NCI-H1048 (cell line): ENCODE measurements around the gene ACTL10.
"Not testable (repeated sequence)": the region's sequence is repeated elsewhere in the genome, so short reads cannot be mapped to it uniquely, and the experiment has no call there.

Source experiments
- DNase-seq: peaks from one replicate; lab custom pipeline; 2025; lab: John Stamatoyannopoulos, UW

ACTL10 gene

DNA sequence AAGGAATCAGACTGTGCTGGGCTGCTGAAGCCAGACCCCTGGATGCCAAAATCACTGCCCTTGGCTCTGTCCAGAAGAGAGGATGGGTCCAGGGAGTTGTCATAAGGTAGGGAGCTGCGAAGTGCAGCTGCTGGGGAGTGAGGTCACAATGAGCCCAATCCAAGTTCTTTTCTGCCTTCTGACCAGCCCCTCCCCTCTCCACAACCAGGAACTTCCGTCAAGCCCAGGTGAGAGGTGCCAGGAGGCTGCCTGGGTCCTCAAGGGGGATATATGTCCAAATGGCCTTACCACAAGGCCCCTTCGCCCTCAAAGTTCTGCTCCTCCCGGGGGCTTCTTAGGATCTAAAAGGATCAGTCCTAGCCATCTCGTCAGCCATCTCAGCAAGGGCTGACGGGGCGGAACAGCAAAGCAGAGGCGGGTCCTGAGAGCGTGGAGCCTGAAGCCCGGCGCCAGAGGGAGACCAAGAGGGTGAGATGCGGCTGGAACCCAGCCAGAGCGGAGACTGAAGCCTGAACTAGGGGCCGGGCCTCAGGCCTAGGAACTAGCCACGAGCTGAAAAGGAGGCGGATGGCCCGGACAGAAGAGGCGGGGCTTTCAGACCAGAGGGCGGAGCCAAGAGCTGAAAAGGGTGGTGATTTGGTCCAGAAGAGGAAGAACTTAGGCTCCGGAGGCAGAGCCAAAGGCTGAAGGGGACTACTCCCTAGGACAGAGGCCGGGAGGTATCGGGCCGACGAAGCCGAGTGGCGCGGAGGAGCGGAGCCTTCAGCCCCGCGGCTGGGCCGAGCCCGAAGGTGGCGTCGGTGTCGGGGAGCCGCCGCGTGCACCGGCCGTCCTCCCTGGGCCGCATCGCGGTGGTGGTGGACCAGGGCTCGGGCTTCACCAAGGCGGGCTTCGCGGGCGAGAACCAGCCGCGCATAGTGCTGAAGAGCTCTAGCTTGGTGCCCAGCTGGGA, at the start of gene ACTL10:
ACTL10 (plus strand) TSS at position 651 of the 952 bp plus-strand sequence. CDS start 555 bp downstream, outside the sequence.
- DNase-seq, result peak; percentile 32

DNA sequence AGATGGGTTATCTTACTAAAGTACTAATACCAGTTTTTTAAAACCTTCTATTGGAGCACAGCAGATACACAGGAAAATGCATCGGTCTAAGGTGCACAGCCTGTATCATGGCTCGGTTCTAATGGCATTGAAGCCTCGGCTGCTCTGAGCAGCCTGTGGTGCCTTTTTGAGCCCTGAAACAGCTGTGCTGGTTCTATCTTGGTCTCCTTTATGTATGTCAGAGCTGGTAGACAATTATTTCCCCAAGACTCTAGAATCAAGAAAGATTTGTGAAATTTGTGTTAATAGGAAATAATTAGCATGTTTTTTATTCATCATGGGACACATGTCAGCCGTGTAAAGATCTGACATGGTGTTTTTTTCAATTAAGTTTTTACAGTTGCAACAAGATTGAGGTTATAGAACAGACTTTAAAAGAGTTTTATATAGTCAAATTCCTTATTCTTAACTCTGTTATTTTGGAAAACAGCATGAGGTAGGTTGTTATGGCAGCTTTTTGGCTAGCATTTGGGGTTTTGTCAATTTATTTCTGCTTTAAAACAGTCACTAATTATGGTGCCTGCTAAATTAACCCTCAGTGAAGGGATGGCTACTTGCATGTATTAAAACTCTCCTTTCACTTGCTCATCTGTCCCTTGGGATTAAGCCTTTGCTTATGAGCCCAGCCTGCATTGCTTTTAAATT, 44.9 kb upstream of the ACTL10 start:
- DNase-seq, result no peak

DNA sequence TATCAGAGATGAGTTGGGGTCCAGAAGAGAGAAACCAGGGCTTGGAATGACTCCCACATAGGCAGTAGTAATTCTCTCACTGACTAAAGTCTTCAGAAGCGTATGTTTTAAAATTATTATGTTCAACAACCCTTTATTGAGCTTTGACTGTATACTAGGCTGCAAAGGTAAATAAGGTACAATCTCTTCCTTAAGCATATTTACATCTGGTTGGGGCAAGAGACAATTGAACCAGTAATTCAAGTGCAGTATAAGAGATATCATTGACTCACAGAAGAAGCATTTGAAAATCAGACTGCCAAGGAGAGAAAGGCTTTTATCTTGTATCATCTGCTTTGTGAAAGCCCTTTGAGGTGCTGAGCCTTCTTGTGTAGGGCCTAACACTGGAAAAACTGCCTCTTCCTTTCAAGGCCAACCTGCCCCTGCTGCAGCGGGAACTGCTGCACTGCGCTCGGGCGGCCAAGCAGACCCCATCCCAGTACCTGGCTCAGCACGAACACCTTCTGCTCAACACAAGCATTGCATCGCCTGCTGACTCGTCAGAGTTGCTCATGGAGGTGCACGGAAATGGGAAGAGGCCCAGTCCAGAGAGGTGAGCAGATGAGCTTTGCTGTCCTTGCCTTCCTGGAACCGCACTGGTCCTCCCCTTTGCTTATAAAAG, 43.9 kb upstream of the ACTL10 start:
- DNase-seq, result no peak

DNA sequence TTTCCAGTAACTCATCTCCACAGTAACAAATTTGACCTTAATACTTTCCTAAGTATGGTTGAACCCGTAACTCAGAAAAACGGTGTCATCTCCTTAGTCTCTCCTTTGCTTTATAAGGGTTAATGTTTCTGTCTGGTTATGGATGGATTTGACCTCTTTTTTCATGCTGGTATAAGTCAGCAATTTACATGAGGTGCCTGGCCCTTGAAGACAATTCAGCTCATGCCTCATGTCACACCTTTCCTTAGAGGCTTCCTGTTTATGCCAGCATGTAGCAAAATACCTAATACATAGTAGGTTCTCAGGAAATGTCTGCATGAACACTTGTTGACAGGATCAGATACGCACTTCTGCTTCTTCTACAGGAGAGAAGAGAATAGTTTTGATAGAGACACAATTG, 42.3 kb upstream of the ACTL10 start:
- DNase-seq, result no peak

DNA sequence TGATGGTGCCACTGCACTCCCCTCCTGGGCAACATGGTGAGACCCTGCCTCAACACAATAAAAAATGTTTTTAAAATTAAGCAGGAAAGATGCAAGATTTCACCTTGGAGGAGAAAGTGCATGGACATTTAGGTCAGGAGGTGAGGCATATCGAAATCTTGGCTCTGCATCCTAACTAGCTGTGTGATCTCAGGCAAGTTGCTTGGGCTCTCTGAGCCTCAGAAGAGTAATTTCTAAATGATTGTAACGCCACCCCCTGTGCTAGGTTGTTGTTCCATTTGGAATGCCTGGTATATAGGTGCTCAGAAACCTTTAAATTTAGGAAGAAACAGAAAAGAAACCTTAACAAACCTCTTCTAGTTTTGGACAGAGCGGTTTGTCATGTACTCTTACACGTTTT, 40.6 kb upstream of the ACTL10 start:
- DNase-seq, result no peak

DNA sequence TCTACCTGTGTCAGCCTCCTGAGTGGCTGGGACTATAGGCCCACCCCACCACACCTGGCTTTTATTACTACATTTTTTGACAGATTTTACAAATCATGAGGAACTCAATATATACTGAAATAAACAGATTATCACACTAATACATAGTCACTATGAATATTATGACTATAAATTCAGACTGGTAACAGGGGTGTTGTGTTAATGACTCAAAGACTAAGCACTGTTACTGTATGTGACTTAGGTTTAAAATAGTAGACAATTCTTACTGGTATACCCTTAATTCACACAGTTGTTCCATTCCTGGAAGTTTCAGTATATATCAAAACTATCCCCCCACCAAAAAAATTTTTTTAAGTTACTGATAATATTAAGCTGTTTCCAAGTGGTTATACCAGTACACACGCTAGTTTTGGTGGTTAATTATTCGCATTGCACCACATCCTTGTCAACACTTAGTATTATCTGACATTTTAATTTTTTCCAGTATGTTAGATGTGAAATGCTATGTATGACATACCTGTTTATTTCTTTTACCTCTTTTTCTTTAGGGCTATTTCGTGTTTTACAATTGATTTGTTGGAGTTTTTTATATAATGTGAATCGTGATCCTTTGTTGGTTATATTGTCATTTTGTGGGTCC, 39.0 kb upstream of the ACTL10 start:
- DNase-seq, result no peak

DNA sequence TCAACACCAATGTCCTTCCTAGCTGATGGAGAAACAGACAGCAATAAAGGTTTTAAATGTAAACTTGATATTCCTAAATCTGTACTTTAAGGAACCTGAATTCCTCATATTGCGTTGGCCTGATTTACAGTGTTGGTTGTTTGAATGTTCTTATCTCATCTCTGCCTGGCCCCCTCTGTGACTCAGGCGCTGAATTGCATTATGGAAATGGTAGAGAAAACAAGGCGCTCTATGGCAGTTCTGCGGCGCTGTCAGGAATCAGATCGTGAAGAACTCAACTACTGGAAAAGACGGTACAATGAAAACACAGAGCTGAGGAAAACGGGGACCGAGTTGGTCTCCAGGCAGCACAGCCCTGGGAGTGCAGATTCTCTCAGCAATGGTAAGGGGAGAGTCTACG, 37.2 kb upstream of the ACTL10 start:
- no peak for DNase-seq

DNA sequence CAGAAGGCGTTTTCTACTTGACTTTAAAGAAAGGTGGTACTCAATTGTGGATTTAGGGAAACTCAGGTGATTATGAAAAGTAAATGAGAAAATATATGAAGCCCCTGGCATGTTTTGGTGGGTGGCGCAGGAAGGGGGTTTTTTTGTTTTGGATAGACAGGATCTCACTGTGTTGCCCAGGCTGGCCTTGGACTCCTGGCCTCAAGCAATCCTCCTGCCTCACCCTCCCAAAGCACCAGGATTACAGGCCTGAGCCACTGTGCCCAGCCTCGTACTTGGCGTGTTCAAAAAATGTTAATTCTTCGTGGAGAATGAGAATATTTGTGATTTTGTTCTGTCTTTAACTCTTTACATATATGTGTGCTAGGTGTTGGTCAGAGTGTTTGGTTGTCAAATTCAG, 36.8 kb upstream of the ACTL10 start:
- DNase-seq, result no peak

DNA sequence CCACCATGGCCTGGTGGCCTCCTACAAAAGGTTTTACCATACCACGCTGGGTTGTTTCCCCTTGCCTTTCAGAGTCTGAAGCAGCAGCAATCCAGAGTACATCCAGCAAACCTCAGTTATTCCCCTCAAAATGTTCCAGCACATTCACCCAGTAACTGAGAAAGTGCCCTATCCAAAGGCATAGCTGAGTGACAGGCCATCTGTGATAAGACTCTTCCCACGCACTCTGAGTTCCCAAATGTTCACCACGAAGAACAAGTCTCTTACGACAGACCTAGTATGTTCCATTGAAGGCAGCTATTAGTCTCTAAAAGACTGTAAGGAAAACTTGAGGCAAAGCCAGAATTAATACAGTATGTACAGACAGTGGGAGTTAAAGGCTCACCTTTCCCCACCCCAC, 36.2 kb upstream of the ACTL10 start:
- DNase-seq, result no peak

DNA sequence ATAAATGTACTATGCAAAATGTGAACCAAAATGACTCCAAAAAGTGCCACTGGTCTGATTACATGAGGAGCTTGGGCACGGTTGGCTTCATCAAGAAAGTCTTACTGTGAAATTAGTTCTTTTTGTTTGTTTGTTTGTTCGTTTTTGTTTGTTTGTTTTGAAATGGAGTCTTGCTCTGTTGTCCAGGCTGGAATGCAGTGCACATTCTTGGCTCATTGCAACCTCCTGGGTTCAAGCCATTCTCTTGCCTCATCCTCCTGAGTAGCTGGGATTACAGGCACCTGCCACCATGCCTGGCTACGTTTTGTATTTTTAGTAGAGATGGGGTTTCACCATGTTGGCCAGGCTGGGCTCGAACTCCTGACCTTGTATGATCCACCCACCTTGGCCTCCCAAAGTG, 34.8 kb upstream of the ACTL10 start:
- not testable (repeated sequence) for DNase-seq

DNA sequence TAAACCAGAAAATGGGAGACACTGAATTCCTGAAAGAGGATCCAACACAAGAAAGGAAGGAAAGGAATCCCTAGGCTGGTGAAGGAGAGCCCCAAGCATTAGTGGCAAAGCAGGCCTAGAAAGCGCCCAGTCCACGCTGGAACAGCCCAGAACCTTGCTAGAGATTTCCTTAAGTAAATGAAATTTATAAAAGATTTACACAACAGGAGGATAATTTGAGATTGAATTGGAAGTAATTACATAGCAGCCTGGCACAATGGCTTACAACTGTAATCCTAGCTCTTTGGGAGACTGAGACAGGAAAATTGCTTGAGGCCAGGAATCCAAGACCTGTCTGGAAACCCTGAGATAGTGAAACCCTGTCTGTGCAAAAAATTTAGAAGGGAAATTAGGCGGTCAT, 31.4 kb upstream of the ACTL10 start:
- DNase-seq, result no peak

DNA sequence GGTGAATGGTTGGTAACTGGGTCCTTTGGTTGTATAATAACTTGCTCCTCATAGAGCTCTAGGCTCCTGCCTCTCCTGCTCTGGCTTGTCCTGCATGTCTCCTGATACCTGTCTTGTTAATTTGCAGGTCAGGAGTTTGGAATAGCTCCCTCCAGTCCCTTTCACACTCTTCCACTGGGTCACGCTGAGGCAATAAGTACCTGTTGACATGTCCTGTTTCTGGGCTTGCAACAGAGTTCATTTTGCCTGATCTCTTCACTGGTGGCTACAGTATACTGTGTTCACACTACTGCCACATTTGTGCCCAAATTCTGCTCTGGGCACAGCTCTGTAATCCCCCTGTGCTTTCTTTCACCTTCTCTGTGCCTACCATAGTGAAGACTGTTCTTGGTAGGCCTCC, 30.0 kb upstream of the ACTL10 start:
- no peak for DNase-seq

DNA sequence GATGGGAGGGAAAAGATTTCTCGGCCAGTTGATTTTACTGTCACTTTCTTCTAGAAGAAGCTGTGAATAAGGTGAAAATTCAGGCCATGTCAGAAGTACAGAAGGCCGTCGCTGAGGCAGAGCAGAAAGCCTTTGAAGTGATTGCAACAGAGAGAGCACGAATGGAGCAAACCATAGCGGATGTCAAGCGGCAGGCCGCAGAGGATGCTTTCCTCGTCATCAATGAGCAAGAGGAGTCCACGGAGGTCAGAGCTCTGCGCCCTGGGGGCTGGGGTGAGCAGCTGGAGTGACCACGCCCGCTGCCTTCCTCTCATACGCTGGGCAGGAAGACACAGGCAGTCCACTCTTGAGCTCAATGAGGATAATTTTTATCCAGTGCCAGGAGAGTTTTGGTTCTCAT, 26.5 kb upstream of the ACTL10 start:
- no peak for DNase-seq

DNA sequence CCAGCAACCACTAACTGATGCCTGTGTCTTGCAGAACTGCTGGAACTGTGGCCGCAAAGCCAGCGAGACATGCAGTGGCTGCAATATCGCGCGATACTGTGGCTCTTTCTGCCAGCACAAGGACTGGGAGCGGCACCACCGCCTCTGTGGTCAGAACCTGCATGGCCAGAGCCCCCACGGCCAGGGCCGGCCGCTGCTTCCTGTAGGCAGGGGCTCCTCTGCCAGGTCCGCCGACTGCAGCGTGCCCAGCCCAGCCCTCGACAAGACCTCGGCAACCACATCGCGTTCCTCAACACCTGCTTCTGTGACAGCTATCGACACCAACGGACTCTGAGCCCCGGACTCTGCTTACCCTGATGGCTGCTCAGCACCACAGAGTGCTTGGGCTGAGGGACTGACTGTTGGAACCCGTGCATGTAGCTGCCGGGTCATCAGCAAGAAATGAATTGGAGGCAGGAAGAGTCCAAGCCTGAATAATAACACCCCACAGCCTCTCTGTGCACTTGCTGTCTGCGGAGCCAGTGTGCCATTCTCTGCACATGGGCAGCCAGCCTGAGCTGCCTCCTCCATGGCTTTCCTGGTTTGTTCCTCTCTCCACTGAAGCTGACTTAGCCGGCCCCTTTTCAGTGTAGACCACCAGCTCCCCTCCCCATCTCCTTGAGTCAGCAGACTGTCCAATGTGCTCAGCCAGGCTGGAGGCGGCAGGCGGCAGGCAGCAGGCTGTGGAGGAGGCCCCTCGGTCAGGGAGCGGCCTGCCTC, 22.3 kb upstream of the ACTL10 start:
- no peak for DNase-seq

DNA sequence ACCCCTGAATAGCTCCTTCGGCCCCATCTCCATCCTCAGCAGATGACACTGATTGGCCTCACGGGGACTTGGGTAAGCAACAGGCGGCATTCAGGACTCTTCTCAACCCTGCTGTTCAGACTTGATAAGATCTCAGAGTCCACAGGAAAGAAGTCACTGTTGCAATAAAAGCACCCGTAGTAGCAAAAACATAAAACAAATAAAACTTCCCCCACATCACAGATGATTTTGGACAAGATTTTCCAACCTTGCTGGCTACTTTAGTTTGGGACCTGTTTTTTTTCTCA, 21.7 kb upstream of the ACTL10 start:
- no peak for DNase-seq

DNA sequence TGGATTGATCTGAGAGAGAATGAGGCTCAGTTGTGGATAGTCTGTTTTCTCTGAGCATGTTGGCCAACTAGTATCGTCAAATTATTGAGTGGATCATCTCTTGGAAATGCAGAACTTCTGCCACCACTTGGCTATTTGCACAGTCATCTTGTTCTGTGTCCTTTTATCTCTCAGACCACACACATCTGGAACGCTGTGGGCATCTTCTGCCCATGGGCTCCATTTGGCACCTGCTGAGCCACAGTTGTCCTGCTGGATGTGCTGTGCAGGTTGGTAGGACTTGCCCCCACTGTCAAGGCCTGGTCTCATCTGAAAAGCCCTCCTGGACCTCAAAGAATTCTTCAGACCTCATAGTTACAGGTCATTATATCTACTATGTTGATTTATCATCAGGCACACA, 21.3 kb upstream of the ACTL10 start:
- DNase-seq, result no peak

DNA sequence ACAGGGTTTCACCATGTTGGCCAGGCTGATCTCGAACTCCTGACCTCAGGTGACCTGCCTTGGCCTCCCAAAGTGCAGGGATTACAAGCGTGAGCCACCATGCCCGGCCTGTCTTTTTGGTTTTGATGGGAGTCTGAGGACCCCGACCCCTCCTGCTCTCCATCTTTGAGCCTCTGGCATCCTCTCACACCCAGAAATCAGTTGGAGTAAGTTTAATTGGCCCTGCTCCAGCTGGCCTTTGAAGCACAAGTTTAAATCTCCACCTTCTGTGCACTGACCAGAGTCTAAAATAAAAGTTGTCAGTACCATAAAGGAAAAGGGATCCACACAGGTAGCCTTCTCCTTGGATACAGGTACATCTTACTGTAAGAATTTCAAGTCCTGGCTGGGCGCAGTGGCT, 20.6 kb upstream of the ACTL10 start:
- DNase-seq, result no peak

DNA sequence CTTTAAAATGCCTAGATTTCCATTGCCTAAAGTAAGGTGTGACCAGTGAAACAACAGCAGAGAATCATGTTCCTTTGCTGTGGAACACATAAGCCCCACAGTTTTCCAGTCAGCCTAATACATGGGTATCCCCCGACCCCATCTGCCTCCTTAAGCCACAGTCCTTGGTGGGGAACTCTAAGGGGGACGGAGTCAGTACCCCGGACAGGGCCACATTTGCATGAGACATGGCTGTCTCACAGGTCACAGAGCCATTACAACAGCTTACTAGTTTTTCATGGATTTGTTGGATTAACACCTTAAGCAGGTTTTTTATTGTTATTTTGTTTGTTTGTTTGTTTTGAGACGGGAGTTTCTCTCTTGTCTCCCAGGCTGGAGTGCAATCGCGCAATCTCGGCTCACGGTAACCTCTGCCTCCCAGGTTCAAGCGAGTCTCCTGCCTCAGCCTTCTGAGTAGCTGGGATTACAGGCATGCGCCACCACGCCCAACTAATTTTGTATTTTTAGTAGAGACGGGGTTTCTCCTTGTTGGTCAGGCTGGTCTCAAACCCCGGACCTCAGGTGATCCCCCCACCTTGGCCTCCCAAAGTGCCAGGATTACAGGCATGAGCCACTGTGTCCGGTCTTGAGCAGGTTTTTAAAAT, 19.7 kb upstream of the ACTL10 start:
- not testable (repeated sequence) for DNase-seq

DNA sequence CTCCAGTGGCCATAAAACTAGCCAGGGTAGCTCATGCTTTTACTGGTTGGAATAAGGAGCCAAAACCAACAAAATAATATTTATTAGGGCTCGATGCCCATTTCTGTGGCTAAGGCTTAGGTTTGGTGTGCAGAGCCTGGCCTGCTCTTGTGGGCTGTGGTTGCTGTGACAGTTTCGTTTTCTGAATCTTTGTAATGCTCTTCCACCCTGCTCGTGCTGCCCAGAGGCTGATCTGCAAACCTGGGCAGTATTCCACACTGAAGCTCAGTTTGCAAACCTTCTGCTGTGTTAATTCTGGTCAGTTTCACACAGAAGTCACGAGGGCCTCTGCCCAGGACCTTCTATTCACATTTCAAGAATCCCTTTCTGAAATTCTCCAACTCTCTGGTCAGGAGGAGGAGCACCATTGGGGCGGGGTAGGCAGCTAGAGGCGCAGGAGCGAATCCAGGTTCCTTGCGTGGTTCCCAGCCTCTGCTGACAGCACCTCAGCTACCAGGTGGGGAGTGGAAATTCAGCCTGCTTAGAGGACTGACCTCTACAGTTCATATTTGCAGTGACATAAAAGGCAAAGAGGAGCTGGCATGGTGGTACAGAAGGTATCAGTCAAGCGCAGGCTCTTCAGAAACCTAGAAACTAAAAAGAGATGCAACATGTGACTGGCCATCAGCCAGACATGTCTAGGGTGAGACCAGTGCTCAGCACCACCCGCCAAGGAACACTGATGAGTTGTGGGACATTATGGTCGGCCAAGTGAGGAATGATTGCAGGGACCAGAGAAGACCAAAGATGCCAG, 18.9 kb upstream of the ACTL10 start:
- no peak for DNase-seq

DNA sequence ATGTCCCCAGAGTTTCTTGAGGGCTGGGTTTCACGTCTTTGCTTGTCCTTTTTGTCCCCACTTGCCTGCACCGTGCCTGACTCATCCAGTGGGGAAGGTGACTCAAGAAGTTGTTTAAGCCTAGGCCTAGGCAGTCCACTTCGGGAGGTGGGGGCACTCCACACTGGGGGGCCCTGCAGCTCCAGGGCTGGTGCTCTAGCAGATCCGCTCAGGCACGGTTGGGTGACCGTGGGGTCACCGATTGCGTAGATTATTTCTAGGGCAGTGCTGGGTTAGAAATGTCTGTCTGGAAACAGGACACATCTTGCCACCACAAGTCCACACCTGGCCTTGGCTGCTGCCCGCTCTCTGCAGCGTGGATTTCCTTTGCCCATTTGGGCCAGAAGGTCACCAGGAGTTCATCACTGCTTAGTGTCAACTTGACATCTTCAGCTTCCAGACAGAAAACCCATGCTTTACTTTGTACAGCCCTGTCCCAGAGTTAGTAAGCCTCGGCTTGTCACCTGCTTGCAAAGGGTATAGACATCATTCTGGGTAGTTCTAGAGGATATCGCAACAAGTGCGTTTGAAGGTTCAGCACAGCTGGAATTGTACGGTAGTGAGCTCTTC, 18.2 kb upstream of the ACTL10 start:
- no peak for DNase-seq
